ENCODE results near the gene ZNF592.

ZNF592 gene

GRCh38 chr15:84782346-84782745 is 34.0 kb downstream of the ZNF592 start:
- DNase-seq (ENCODE audit: low spot score): no peak

- DNase-seq (ENCODE audit: low spot score): no peak
These were observed 35.3 kb downstream of the ZNF592 start for GRCh38 chr15:84783493-84784251.

GRCh38 chr15:84784262-84784661 is 35.9 kb downstream of the ZNF592 start:
- no peak for DNase-seq (ENCODE audit: low spot score)

GRCh38 chr15:84785053-84785452 is 36.7 kb downstream of the ZNF592 start:
- DNase-seq (ENCODE audit: low spot score): no peak

GRCh38 chr15:84788500-84788899 is 40.1 kb downstream of the ZNF592 start:
- no peak for DNase-seq (ENCODE audit: low spot score)

- no peak for DNase-seq (ENCODE audit: low spot score)
These were observed 41.4 kb downstream of the ZNF592 start for GRCh38 chr15:84789762-84790161.

GRCh38 chr15:84790676-84791075 is 42.3 kb downstream of the ZNF592 start:
- DNase-seq (ENCODE audit: low spot score): no peak

- no peak for DNase-seq (ENCODE audit: low spot score)
These were observed 43.4 kb downstream of the ZNF592 start for GRCh38 chr15:84791763-84792162.

GRCh38 chr15:84793431-84794161 is 45.2 kb downstream of the ZNF592 start:
- no peak for DNase-seq (ENCODE audit: low spot score)

- DNase-seq (ENCODE audit: low spot score): no peak
These were observed 45.8 kb downstream of the ZNF592 start for GRCh38 chr15:84794162-84794547.

- DNase-seq (ENCODE audit: low spot score): no peak
These were observed 46.8 kb downstream of the ZNF592 start for GRCh38 chr15:84795186-84795585.

- DNase-seq (ENCODE audit: low spot score): no peak
These were observed 48.8 kb downstream of the ZNF592 start for GRCh38 chr15:84797212-84797611.

GRCh38 chr15:84797801-84798200 is 49.4 kb downstream of the ZNF592 start:
- DNase-seq (ENCODE audit: low spot score): no peak

GRCh38 chr15:84798436-84798946 is 50.1 kb downstream of the ZNF592 start:
- DNase-seq (ENCODE audit: low spot score): no peak

- no peak for DNase-seq (ENCODE audit: low spot score)
These were observed 51.3 kb downstream of the ZNF592 start for GRCh38 chr15:84799511-84800187.

- no peak for DNase-seq (ENCODE audit: low spot score)
These were observed 52.0 kb downstream of the ZNF592 start for GRCh38 chr15:84800365-84800806.

GRCh38 chr15:84804005-84804900 is 55.9 kb downstream of the ZNF592 start:
- no peak for DNase-seq (ENCODE audit: low spot score)

GRCh38 chr15:84805221-84805620 is 56.8 kb downstream of the ZNF592 start:
- DNase-seq (ENCODE audit: low spot score): no peak

GRCh38 chr15:84807228-84807627 is 58.8 kb downstream of the ZNF592 start:
- no peak for DNase-seq (ENCODE audit: low spot score)

GRCh38 chr15:84810073-84810840 is 61.9 kb downstream of the ZNF592 start:
- no peak for DNase-seq (ENCODE audit: low spot score)

GRCh38 chr15:84811151-84811550 is 62.8 kb downstream of the ZNF592 start:
- no peak for DNase-seq (ENCODE audit: low spot score)
